SK-N-SH (cell line): ENCODE results near the gene MIF. TPM values are rescaled to one million over a fixed set of nuclear protein-coding genes. Genes with fewer than 3 reads are reported as not detected.
"Not testable (repeated sequence)": the region's sequence is repeated elsewhere in the genome, so short reads cannot be mapped to it uniquely, and the experiment has no call there.

Experiments
- CTCF ChIA-PET: fragments of 300-600, 350-600 bp; formaldehyde crosslinking; extraction: SDS; loops from one replicate; lab custom pipeline; 2021; lab: Yijun Ruan, JAX
- POLR2A ChIA-PET: fragments of 350-600 bp; sonication (Branson Sonifier 250); formaldehyde crosslinking; extraction: SDS; loops from one replicate; lab custom pipeline; 2020; ENCODE audit warnings: antibody characterized with exemption, inconsistent platforms; lab: Yijun Ruan, JAX
- DNase-seq: peaks from one replicate; pipeline ENCODE4 v3.0.0; 2012
- H2AFZ ChIP-seq: fragments of 200-600 bp; sonication (generic); 2 replicates; pipeline ENCODE4 v1.8.1; 2016; ENCODE audit warnings: antibody characterized with exemption, mild to moderate bottlenecking, low read depth
- H3F3A ChIP-seq: fragments of 200-600 bp; sonication (generic); replicated peaks from 2 replicates; pipeline ENCODE3; 2016; ENCODE audit warnings: antibody characterized with exemption, mild to moderate bottlenecking; ENCODE audit not compliant: insufficient read depth
- H3K27ac ChIP-seq, 2 experiments: fragments of 200-500 bp in 1 of 2; fragments of 200-600 bp in 1 of 2; sonication (Bioruptor generic) in 1 of 2; sonication (generic), shearing (Covaris generic) in 1 of 2; 2 replicates each; pipeline versions ENCODE4 v1.5.1 to v1.6.1; 2014 to 2016; ENCODE audit warnings: low read depth in 2 of 2, inconsistent platforms in 1 of 2, low read length in 1 of 2, mild to moderate bottlenecking in 1 of 2, mixed read lengths in 1 of 2
- H3K27me3 ChIP-seq: fragments of 200-600 bp; sonication (generic), shearing (Covaris generic); 2 replicates; pipeline ENCODE4 v1.6.1; 2016; ENCODE audit warnings: mixed run types; ENCODE audit not compliant: insufficient read depth
- H3K36me3 ChIP-seq, 2 experiments: fragments of 200-500 bp in 1 of 2; fragments of 200-600 bp in 1 of 2; sonication (Bioruptor generic) in 1 of 2; sonication (generic) in 1 of 2; replicated peaks in 1 of 2; 2 replicates each; pipeline versions ENCODE3 to v1.5.1; 2014 to 2016; ENCODE audit warnings: low read length in 1 of 2, mild to moderate bottlenecking in 1 of 2; ENCODE audit not compliant: insufficient read depth in 2 of 2, control insufficient read depth in 1 of 2
- H3K4me1 ChIP-seq, 2 experiments: fragments of 200-500 bp in 1 of 2; fragments of 200-600 bp in 1 of 2; sonication (Bioruptor generic) in 1 of 2; sonication (generic), shearing (Covaris generic) in 1 of 2; 2 replicates each; pipeline versions ENCODE4 v1.5.1 to v1.6.1; 2014 to 2016; ENCODE audit warnings: low read depth in 1 of 2, low read length in 1 of 2, mixed run types in 1 of 2; ENCODE audit not compliant: insufficient read depth in 2 of 2, control insufficient read depth in 1 of 2
- H3K4me2 ChIP-seq: fragments of 200-600 bp; sonication (generic), shearing (Covaris generic); 2 replicates; pipeline ENCODE4 v1.6.1; 2017; ENCODE audit warnings: mixed run types
- H3K4me3 ChIP-seq, 2 experiments: fragments of 200-500 bp in 1 of 2; fragments of 200-600 bp in 1 of 2; sonication (Bioruptor generic) in 1 of 2; sonication (generic), shearing (Covaris generic) in 1 of 2; 2 replicates each; pipeline versions ENCODE4 v1.5.1 to v1.8.1; 2014 to 2016; ENCODE audit warnings: low read depth in 2 of 2, inconsistent platforms in 1 of 2, low read length in 1 of 2, mild to moderate bottlenecking in 1 of 2, mixed read lengths in 1 of 2, moderate library complexity in 1 of 2
- H3K79me2 ChIP-seq: fragments of 200-600 bp; sonication (generic); 2 replicates; pipeline ENCODE4 v1.8.1; 2017; ENCODE audit warnings: mild to moderate bottlenecking; ENCODE audit not compliant: insufficient read depth
- H3K9ac ChIP-seq: fragments of 200-600 bp; sonication (generic); 2 replicates; pipeline ENCODE4 v1.6.1; 2017; ENCODE audit warnings: mixed run types
- H3K9me2 ChIP-seq: fragments of 200-600 bp; sonication (generic); 2 replicates; pipeline ENCODE4 v1.6.1; 2017; ENCODE audit warnings: mixed run types
- H3K9me3 ChIP-seq: fragments of 200-600 bp; sonication (generic); 2 replicates; pipeline ENCODE4 v1.6.1; 2017; ENCODE audit warnings: mixed run types, mild to moderate bottlenecking, moderate library complexity
- H4K20me1 ChIP-seq: fragments of 200-600 bp; sonication (generic); 2 replicates; pipeline ENCODE4 v1.6.1; 2017; ENCODE audit warnings: mild to moderate bottlenecking, mixed run types; ENCODE audit not compliant: insufficient read depth
- CHD2 ChIP-seq: fragments of 150-350 bp; IDR thresholded peaks from 2 replicates; pipeline ENCODE4 v1.6.1; 2018; ENCODE audit warnings: low read length; ENCODE audit not compliant: partially characterized antibody
- EP300 ChIP-seq, 2 experiments: IDR thresholded peaks; 2 replicates each; pipeline versions ENCODE4 v1.4.0 to v1.6.1; 2012; ENCODE audit warnings: borderline replicate concordance in 1 of 2, low read depth in 1 of 2, low read length in 1 of 2
- EZH2phosphoT487 ChIP-seq: fragments of 200-600 bp; sonication (generic); IDR thresholded peaks from 2 replicates; pipeline ENCODE4 v1.6.1; 2017; ENCODE audit warnings: low read depth, mixed run types, mild to moderate bottlenecking, antibody characterized with exemption, moderate library complexity, borderline replicate concordance
- GATA2 ChIP-seq: sonication (generic); formaldehyde crosslinking; IDR thresholded peaks from 2 replicates; pipeline ENCODE4 v1.5.0; 2020; ENCODE audit warnings: mild to moderate bottlenecking, missing genetic modification reagents
- MEF2A ChIP-seq: IDR thresholded peaks from 2 replicates; pipeline ENCODE4 v1.4.0; 2012; ENCODE audit warnings: low read depth, borderline replicate concordance
- RAD21 ChIP-seq: IDR thresholded peaks from 2 replicates; pipeline ENCODE4 v1.6.1; 2012; ENCODE audit warnings: mild to moderate bottlenecking, low read length
- SIN3A ChIP-seq: IDR thresholded peaks from 2 replicates; pipeline ENCODE4 v1.6.1; 2012; ENCODE audit warnings: low read depth, mild to moderate bottlenecking, low read length, moderate library complexity, borderline replicate concordance
- SMC3 ChIP-seq: IDR thresholded peaks from 2 replicates; pipeline ENCODE4 v1.6.1; 2012; ENCODE audit warnings: low read depth, low read length, improper control_type of control experiment
- TAF1 ChIP-seq: IDR thresholded peaks from 2 replicates; pipeline ENCODE4 v1.6.1; 2012; ENCODE audit warnings: low read depth, mild to moderate bottlenecking, low read length, moderate library complexity, borderline replicate concordance
- TCF12 ChIP-seq: IDR thresholded peaks from 2 replicates; pipeline ENCODE4 v1.4.0; 2012
- YY1 ChIP-seq: IDR thresholded peaks from 2 replicates; pipeline ENCODE4 v1.4.0; 2012; ENCODE audit warnings: low read depth, mild to moderate bottlenecking
- WGBS: methylation state at CpG from one replicate; pipeline ENCODE4 v1.1.6; 2017; ENCODE audit warnings: low lambda C conversion rate; 5-methylcytosine and 5-hydroxymethylcytosine counted together
- polyA plus RNA-seq, 3 experiments: library from polyadenylated mRNA; depleted of rRNA; stranded (reverse); fragments of >200 nt; gene quantifications; 2 replicates each; pipeline ENCODE4 v1.2.3, GENCODE V29; 2012
- TF ChIP-seq, protein P1 (sequence below): fragments of 150-350 bp; IDR thresholded peaks from 2 replicates; pipeline ENCODE4 v1.6.1; 2016; ENCODE audit warnings: mild to moderate bottlenecking, low read depth, low read length

MIF gene
- polyA plus RNA-seq, 1 of the 3 experiments (the other 2 are of a cell fraction): 565 TPM

- Histone ChIP-seq H3K79me2 (no peaks in the 10 kb centered on the region), H3K4me2 (peak overlapping the region; percentile 100), H3K9ac (peak overlapping the region; percentile 72), H3F3A (peaks cover 6% of the 10 kb centered on the region), H3K27me3 (no peaks in the 10 kb centered on the region), H3K9me2 (no peaks in the 10 kb centered on the region), H4K20me1 (no peaks in the 10 kb centered on the region), H3K4me3 (peak overlapping the region; percentile 87 to 88), H3K4me1 (peaks cover 0 to 22% of the 10 kb centered on the region in 2 experiments; a peak in 2 of 4 replicates), H3K27ac (peak overlapping the region in 1 of 2 experiments; percentile 97; a peak in 2 of 4 replicates), H3K36me3 (no peaks in the 10 kb centered on the region), H3K9me3 (no peaks in the 10 kb centered on the region), H2AFZ (no peak overlapping the region)
- WGBS: 76% methylated on average over 7 of the region's 7 CpGs
- CTCF ChIA-PET: interaction anchor here (0.8 to 3.2 kb wide), 13 partner anchors 9 to 317 kb away, joined by 3 to 35 read pairs (median 5); partner anchors contain the start of genes CHCHD10 and MIF
- DNase-seq: no peak
- TF ChIP-seq, protein P1, sequence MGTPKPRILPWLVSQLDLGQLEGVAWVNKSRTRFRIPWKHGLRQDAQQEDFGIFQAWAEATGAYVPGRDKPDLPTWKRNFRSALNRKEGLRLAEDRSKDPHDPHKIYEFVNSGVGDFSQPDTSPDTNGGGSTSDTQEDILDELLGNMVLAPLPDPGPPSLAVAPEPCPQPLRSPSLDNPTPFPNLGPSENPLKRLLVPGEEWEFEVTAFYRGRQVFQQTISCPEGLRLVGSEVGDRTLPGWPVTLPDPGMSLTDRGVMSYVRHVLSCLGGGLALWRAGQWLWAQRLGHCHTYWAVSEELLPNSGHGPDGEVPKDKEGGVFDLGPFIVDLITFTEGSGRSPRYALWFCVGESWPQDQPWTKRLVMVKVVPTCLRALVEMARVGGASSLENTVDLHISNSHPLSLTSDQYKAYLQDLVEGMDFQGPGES: no peak
- TF ChIP-seq YY1 (no peak), SIN3A (no peak), GATA2 (CRISPR knock-in tag) (no peak), EZH2phosphoT487 (no peak), CHD2 (no peak), TCF12 (no peak), SMC3 (no peak), TAF1 (no peak), EP300 (IDR thresholded peaks at IDR 0.05; ENCODE audit: borderline replicate concordance in 1 of 2, low read depth in 1 of 2, low read length in 1 of 2) (no peak)
- POLR2A ChIA-PET: interaction anchor here (0.5 to 1.6 kb wide), 3 partner anchors 13 to 152 kb away, joined by 3 to 4 read pairs (median 4); no protein-coding TSS in a partner anchor
These were observed 35.7 kb upstream of the MIF start for GRCh38 chr22:23858484-23858815.

DNA sequence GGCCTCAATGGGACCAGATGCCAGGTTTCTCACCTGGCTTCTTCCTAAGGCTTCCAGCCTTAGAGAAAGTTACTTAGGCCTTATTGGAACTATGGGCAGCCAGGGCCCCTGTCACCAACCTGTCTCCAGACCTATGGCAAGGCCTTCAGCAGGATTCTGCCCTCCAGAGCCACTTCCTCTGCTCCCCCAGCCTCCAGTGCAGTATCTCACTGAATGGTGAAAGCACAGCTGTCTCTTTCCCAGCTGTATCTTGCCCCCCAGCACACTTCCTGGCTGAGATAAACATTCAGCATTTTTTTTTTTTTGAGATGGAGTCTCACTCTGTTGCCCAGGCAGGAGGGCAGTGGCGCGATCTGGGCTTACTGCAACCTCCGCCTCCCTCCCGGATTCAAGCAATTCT lies 35.0 kb upstream of the MIF start:
- Histone ChIP-seq H4K20me1 (no peaks in the 10 kb centered on the region), H3K36me3 (no peaks in the 10 kb centered on the region), H3K4me2 (no peak overlapping the region), H3K4me1 (peaks cover 0 to 22% of the 10 kb centered on the region in 2 experiments; a peak in 2 of 4 replicates), H3K9ac (no peak overlapping the region), H3K4me3 (no peak overlapping the region), H3K9me2 (no peaks in the 10 kb centered on the region), H3K9me3 (no peaks in the 10 kb centered on the region), H3K79me2 (no peaks in the 10 kb centered on the region), H3F3A (peaks cover 6% of the 10 kb centered on the region), H2AFZ (no peak overlapping the region), H3K27ac (no peak overlapping the region), H3K27me3 (no peaks in the 10 kb centered on the region)
- CTCF ChIA-PET: interaction anchor here (0.8 to 3.2 kb wide), 9 partner anchors 10 to 337 kb away, joined by 3 to 35 read pairs (median 5); partner anchors contain the start of genes CHCHD10 and MIF
- no peak for TF ChIP-seq RAD21
- no peak for TF ChIP-seq MEF2A
- POLR2A ChIA-PET: interaction anchor here (0.7 kb wide), 1 partner anchor 733 kb away, joined by 4 read pairs; no protein-coding TSS in a partner anchor
- DNase-seq: no peak
- 100% methylated on average over 4 of the region's 4 CpGs for WGBS

DNA sequence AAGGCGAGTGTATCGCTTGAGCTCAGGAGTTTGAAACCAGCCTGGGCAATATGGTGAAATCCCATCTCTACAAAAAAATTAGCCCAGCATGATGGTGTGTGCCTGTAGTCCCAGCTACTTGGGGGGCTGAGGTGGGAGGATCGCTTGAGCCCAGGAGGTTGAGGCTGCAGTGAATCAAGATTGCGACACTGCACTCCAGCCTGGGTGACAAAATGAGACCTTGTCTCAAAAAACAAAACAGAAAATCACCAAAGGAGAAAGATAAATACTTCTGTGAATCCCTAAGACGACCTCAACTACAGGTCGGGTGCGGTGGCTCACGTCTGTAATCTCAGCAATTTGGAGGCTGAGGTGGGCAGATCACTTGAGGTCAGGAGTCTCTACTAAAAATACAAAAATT lies 34.0 kb upstream of the MIF start:
- H3K27ac ChIP-seq, H2AFZ ChIP-seq, H3K9ac ChIP-seq, H3K9me2 ChIP-seq, DNase-seq, H3K27me3 ChIP-seq, H3K9me3 ChIP-seq, H4K20me1 ChIP-seq, H3K4me2 ChIP-seq, H3F3A ChIP-seq, H3K36me3 ChIP-seq, H3K79me2 ChIP-seq, POLR2A ChIA-PET, H3K4me3 ChIP-seq: not testable (repeated sequence)
- WGBS: 87% methylated on average over 8 of the region's 8 CpGs
- peaks cover 0 to 22% of the 10 kb centered on the region in 2 experiments; a peak in 2 of 4 replicates for H3K4me1 ChIP-seq
- CTCF ChIA-PET: interaction anchor here (0.8 to 4.3 kb wide), 4 partner anchors 10 to 338 kb away, joined by 3 to 27 read pairs (median 4); no protein-coding TSS in a partner anchor
